ENCODE results near the gene RGS14.

GRCh38 chr5:177371120-177372033, 13.7 kb downstream of the RGS14 start:
- TF ChIP-seq EP300 (IDR thresholded peaks at IDR 0.05) (no peak), POLR2A (IDR thresholded peaks at IDR 0.05; ENCODE audit: low read depth) (no peak), POLR2AphosphoS5 (IDR thresholded peaks at IDR 0.05) (no peak), CTCF (IDR thresholded peaks at IDR 0.05) (no peak)
